ENCODE data around the gene MEGF6.

The MEGF6 gene

GRCh38 chr1:3553166-3553939, 58.0 kb downstream of the MEGF6 start:
- no peak for DNase-seq
- ATAC-seq: no peak

GRCh38 chr1:3552751-3553150, 58.6 kb downstream of the MEGF6 start:
- no peak for ATAC-seq
- no peak for DNase-seq

- DNase-seq: no peak
- no peak for ATAC-seq
Measured at GRCh38 chr1:3552176-3552575, 59.1 kb downstream of the MEGF6 start.

DNA sequence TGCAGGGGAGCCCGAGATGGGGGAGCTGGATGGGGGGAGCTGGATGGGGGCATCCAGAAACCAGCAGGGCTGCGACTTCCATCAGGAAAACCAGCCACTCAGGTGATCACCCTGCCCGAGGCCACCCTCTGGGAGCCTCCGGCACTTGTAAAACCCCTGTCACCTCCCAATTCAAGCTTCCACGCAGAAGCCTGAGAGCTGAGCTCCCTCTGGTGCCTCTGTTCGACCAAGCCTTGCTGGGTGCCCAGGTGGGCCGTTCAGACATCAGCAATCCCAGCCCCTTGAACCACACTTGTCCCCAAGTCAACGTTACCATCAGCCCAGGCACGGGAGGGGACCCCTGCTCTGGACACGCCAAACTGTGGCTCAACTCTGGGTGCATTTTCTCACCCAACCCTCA, 59.6 kb downstream of the MEGF6 start:
- DNase-seq (no peak), ATAC-seq (no peak)

GRCh38 chr1:3551290-3551678, 60.0 kb downstream of the MEGF6 start:
- no peak for ATAC-seq
- DNase-seq: no peak

DNA sequence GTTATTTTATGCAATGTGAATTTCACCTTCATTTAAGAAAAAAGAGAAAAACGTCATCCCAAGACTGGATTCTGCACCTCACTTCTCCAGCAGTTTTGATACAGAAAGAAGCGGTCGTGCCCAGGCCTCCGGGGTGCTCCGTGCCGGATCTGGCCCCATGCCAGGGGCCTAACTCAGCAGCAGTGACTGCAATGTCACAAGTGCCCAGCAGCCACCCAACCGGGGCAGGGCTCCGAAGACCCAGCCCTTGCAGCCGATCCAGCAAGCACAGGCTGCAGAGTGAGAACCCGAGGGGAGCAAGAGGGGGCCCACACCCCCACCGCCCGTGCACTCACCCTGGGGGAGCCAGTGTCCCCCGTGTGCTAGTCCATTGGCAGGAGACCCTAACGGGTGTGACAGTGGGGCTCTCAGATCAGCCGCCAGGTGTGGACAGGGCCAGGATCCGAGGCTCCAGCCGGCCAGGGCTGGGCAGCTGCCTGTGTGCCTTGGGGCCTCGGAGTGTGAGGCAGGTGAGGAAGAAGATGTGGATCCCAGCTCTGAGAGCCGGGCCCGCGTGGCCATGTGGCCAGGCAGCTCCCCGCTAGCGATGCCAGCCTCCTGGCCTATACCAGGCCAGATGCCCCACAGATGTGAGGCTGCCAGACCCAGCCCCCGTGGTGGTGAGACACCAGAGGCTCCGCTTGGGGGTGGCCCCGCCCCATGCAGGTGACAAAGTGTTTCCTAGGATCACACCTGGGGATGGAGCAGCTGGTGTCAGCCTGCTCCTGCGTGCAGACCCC, 60.6 kb downstream of the MEGF6 start:
- no peak for DNase-seq
- ATAC-seq: no peak

DNA sequence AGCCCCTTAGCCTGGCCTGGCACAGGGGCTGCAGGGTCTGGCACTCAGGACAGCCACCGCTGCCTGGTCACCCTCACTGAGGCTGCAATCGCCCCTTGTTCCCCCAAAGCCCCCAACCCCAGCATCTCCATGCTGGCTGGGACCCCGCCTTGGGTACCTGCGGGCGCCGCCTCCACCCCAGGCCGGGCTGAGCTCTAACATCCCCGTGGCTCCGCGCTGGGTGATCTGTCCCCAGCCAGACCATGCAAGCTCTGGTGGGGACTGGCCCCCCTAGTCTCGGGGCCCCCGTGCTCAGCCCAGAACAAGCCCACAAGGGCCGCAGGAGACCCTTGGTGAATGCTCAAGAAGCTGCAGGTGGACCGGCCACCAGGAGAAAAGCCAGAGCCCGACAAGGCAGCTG, 62.4 kb downstream of the MEGF6 start:
- ATAC-seq: no peak

DNA sequence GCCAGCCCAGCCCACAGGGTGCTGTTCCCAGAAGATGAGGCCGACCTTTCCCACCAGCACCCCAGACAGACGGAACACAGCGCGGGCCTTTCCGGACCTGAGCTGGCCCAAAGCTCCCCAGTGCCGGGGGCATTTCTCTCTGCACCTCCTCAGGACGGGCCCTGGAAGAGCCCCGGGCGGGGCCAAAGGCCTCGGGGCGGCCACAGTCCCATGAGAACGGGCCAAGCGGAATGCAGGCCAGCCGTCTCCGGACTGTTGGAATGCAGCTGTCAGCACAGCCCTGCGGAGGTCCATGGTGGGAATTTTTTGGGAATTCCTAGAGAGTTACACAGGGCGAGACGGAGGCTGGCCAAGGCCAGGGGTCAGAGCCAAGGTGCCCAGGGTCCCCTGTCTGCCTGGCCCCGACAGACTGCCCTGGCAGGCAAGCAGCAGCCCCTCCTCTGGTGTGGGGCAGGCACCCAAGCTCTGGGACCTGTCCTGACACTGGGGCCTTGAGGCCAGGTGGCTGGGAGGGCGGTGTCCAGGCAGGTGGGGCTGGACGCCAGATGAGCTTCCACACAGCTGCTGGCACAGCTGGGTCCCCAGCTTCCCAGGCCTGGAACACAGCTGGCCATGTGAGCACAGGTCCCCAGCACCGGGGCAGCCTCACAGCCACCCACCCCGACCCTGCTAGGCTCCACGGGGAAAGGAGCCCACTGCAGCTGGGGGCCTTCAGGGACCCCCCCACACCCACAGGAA, 63.0 kb downstream of the MEGF6 start:
- DNase-seq (no peak), ATAC-seq (no peak)

More for the DNA sequence above, 62.4 kb downstream of the MEGF6 start:
- no peak for DNase-seq

- no peak for ATAC-seq
- DNase-seq: no peak
Measured at GRCh38 chr1:3547055-3548005, 64.0 kb downstream of the MEGF6 start.

DNA sequence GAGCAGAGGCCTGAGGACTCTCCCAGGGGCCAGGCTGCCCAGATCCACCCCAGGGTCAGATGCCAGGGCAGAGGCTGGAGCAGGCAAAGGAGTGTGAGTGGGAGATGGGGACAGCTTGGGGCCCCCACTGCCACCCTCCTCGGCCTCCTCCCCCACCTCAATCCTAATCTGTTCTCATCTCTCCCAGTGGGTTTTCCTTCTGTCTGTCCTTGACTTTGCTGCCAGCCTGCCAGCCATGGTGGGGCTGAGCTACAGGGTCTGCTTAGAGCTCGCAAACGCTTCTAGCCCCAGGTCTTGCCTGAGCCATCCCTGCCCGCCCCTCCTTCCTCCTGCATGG, 65.3 kb downstream of the MEGF6 start:
- no peak for DNase-seq
- ATAC-seq: no peak

DNA sequence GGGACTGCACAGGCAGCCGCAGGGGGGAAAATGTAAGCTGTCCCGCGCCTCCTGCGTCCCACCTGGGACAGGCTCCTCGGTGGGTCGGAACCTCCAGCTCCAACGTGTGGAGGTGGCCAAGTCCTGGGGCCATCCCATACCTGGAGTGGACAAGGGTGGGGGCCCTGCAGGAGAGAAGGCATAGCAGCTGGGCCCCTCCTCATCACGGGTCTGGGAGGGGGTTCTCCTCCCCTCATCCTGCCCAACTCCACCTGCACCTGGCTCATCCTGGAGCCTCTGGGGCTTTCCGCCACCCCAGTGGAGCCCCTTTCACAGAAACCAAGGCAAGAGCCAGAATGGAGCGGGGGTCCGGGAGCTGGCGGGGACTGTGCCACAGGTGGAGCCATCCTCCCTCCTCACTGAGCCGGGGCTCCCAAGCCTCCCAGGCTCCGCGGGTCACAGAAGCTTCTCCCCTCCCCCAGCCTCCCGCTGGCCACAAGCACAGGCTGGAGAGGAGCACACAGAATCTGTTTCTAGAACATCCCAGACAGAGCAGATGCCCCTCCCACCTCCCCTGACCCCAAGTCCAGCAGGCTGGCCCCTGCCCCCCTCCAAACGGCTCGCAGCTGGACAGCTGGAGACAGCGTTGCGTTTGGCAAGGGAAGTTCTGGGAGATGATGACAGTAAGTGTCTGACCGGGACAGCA, 65.8 kb downstream of the MEGF6 start:
- DNase-seq: no peak
- ATAC-seq: no peak

GRCh38 chr1:3544040-3544977, 67.0 kb downstream of the MEGF6 start:
- ATAC-seq (no peak), DNase-seq (no peak)

DNA sequence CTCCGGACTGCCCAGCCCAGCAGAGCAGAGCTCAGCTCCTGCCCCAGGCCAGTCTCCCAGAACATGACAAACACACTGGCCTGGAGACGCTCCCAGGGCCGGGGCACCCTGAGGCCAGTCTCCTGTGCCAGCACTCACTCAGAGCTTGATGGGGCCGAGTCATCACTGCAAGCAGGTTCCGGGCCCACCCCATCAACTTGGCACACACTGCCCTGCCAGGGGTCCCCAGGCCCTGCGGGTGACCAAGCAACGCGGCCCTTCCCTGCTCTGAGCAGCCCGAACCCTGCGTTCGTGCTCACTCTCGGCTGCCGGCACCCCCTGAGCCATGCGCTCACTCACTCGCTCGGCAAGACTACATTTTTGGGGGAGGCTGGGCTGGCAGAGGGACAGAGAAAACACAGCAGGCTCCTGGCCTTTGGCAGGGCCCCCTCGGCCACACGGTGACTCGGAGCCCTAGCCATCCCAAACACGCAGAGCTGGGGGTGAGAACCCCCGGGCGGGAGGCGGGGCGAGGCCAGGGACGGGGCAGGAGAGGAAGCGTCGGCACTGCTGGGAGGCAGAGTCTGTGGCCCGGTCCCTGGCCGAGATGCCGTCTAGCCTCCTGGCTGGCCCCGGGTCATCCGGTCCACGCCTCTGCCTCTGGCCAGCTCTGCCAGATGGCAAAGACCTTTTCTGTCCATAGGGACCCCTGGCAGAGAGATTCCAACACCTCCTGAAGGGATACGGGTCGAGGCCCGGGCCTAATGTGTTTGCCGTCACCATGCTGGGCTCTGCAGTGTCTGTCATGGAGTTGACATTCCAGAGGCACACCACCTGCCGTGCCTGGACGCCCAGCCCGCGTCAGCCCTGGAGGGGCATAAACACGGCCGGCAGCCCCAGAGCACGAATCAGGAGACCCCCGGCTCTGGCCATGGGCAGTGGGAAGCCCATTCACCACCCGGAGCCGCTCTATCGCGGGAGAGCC, 68.0 kb downstream of the MEGF6 start:
- no peak for DNase-seq
- no peak for ATAC-seq

- ATAC-seq (no peak), DNase-seq (no peak)
Measured at GRCh38 chr1:3542676-3543075, 68.6 kb downstream of the MEGF6 start.

- ATAC-seq: no peak
- DNase-seq: no peak
Measured at GRCh38 chr1:3541936-3542335, 69.4 kb downstream of the MEGF6 start.

- no peak for ATAC-seq
- DNase-seq: no peak
Measured at GRCh38 chr1:3541465-3541864, 69.8 kb downstream of the MEGF6 start.

- DNase-seq: no peak
- ATAC-seq: no peak
Measured at GRCh38 chr1:3540876-3541275, 70.4 kb downstream of the MEGF6 start.

DNA sequence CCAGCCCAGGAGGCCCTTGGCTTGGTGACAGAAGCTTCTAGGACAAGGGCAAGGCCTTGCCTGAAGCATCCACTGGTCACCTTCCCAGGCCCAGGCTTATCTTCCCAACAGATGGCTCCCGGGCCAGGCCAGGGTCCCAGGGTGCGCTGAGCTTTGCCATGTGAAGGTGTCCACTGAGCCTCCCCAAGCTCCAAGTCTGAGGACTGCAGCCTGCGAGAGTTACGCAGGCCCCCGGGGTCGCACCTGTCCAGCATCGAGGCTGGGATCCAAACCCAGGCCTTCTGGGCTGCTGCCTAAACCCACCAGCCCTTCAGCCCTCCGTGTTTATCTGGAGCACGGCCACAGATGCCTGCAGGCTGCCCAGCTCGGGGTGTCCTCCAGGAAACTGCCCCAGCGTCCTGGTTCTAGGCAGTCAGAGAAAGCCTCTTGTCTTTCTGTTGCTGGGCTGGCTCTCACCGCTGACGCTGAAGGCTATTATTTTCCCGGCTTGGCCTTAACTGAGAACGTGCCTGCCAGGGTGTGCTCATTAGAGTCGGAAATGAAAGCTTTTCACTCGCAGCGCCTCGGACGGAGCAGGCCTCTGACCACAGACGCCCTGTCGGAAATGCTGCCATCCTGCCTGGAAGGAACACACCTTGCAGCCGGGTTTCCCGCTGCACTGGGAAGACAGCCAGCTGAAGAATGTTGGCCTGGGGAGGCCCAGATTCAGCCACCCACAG, 71.4 kb downstream of the MEGF6 start:
- no peak for ATAC-seq
- DNase-seq: no peak

Data from stimulated activated naive CD8-positive, alpha-beta T cell treated with anti-CD3 and anti-CD28 coated beads, Interleukin-15, Interleukin-2, amounts not matched to agents 100 U/mL and 50 U/mL, for 24 hours (primary cell).